ENCODE data around the gene FAM107B. TPM values are rescaled to one million over a fixed set of nuclear protein-coding genes. Genes with fewer than 3 reads are reported as not detected.

Gene FAM107B
- total and polyA plus RNA-seq, 2 of the 4 experiments (the other 2 are of a cell fraction) = 26.4 to 27.1 TPM

- H3K4ac ChIP-seq (ENCODE audit: low read depth, low read length) = no peak overlapping the region
- no peak overlapping the region for H2AK9ac ChIP-seq (replicated peaks; ENCODE audit: low read depth, low read length, poor library complexity)
- H4K20me1 ChIP-seq (ENCODE audit: insufficient read depth, low read length) = no peaks in the 10 kb centered on the region
- TF ChIP-seq ELK1 (IDR thresholded peaks at IDR 0.05; ENCODE audit: borderline replicate concordance, low read depth, low read length) (no peak), BHLHE40 (IDR thresholded peaks at IDR 0.05; ENCODE audit: low read depth, low read length) (no peak), POLR2A (IDR thresholded peaks at IDR 0.05; ENCODE audit: low read depth, low read length) (no peak), CEBPB (IDR thresholded peaks at IDR 0.05; ENCODE audit: low read depth, low read length) (no peak), RAD21 (IDR thresholded peaks at IDR 0.05; ENCODE audit: low read length) (no peak), CHD1 (IDR thresholded peaks at IDR 0.05; ENCODE audit: low read depth, low read length) (no peak), MAZ (IDR thresholded peaks at IDR 0.05; ENCODE audit: borderline replicate concordance, low read depth, low read length) (no peak), RCOR1 (IDR thresholded peaks at IDR 0.05; ENCODE audit: insufficient replicate concordance, low read length) (no peak), SMC3 (IDR thresholded peaks at IDR 0.05; ENCODE audit: low read depth, low read length) (no peak), MAFK (IDR thresholded peaks at IDR 0.05; ENCODE audit: low read depth, low read length) (no peak), NFE2L2 (IDR thresholded peaks at IDR 0.05; ENCODE audit: low read depth, low read length) (no peak), FOS (IDR thresholded peaks at IDR 0.05; ENCODE audit: low read depth, low read length) (no peak), RFX5 (IDR thresholded peaks at IDR 0.05; ENCODE audit: low read depth, low read length) (no peak), MXI1 (IDR thresholded peaks at IDR 0.05; ENCODE audit: borderline replicate concordance, low read depth, low read length) (no peak)
- TF ChIP-seq, protein P1, sequence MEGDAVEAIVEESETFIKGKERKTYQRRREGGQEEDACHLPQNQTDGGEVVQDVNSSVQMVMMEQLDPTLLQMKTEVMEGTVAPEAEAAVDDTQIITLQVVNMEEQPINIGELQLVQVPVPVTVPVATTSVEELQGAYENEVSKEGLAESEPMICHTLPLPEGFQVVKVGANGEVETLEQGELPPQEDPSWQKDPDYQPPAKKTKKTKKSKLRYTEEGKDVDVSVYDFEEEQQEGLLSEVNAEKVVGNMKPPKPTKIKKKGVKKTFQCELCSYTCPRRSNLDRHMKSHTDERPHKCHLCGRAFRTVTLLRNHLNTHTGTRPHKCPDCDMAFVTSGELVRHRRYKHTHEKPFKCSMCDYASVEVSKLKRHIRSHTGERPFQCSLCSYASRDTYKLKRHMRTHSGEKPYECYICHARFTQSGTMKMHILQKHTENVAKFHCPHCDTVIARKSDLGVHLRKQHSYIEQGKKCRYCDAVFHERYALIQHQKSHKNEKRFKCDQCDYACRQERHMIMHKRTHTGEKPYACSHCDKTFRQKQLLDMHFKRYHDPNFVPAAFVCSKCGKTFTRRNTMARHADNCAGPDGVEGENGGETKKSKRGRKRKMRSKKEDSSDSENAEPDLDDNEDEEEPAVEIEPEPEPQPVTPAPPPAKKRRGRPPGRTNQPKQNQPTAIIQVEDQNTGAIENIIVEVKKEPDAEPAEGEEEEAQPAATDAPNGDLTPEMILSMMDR (conservative IDR thresholded peaks at IDR 0.05; ENCODE audit: low read depth, low read length) = no peak
- TF ChIP-seq, protein P2, sequence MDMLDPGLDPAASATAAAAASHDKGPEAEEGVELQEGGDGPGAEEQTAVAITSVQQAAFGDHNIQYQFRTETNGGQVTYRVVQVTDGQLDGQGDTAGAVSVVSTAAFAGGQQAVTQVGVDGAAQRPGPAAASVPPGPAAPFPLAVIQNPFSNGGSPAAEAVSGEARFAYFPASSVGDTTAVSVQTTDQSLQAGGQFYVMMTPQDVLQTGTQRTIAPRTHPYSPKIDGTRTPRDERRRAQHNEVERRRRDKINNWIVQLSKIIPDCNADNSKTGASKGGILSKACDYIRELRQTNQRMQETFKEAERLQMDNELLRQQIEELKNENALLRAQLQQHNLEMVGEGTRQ (IDR thresholded peaks at IDR 0.05; ENCODE audit: low read depth, low read length) = no peak
- in situ Hi-C loops (cut with MboI; ENCODE audit: low sequenced_read_pairs) (no loop called here), dilution Hi-C loops (cut with HindIII; ENCODE audit: low sequenced_read_pairs, unreplicated experiment) (no loop called here), intact Hi-C loops (cut with micrococcal nuclease) (no loop called here)
- POLR2A ChIA-PET (ENCODE audit: unreplicated experiment) = no interaction called here
- no peak overlapping the region for H4K8ac ChIP-seq (ENCODE audit: low read depth in 2 of 2, low read length in 2 of 2)
- no peak overlapping the region for H3K18ac ChIP-seq (ENCODE audit: low read depth, low read length)
- no peak overlapping the region for H2AK5ac ChIP-seq (ENCODE audit: low read depth, low read length)
- no peaks in the 10 kb centered on the region for H3K79me1 ChIP-seq (ENCODE audit: low read depth in 1 of 2, low read length in 2 of 2)
- CTCF ChIA-PET = no interaction called here
- DNase-seq = no peak
- H2BK15ac ChIP-seq (ENCODE audit: low read depth, low read length) = no peak overlapping the region
- no peak overlapping the region for H2AFZ ChIP-seq (replicated peaks; ENCODE audit: low read length, poor library complexity)
- H3K4me3 ChIP-seq (ENCODE audit: insufficient read depth, low read depth, low read length) = no peak overlapping the region
- peaks cover 5% of the 10 kb centered on the region; the same call in 1 of the 2 replicates for H3K27me3 ChIP-seq (ENCODE audit: control insufficient read depth, insufficient read depth, low read length)
- no peak overlapping the region for H3K27ac ChIP-seq (ENCODE audit: insufficient read depth, low read length)
- no CpG with 5 or more reads among the region's 2 CpGs for WGBS, 2 experiments (ENCODE audit: extremely low coverage in 2 of 2, insufficient read length in 1 of 2)
- no peaks in the 10 kb centered on the region for H3K36me3 ChIP-seq (ENCODE audit: control insufficient read depth, insufficient read depth, low read length)
- no peaks in the 10 kb centered on the region for H3K9me1 ChIP-seq (ENCODE audit: insufficient read depth, low read length)
- no peak overlapping the region for H3K14ac ChIP-seq (replicated peaks; ENCODE audit: low read depth, low read length)
- no peak overlapping the region for H2BK120ac ChIP-seq (ENCODE audit: low read depth, low read length)
- H3K4me1 ChIP-seq (ENCODE audit: control insufficient read depth, insufficient read depth, low read length) = no peaks in the 10 kb centered on the region
- no peak overlapping the region for H4K91ac ChIP-seq (ENCODE audit: insufficient read depth, low read depth, low read length)
- no peak overlapping the region for H4K5ac ChIP-seq (ENCODE audit: low read depth, low read length)
- H3K9ac ChIP-seq (ENCODE audit: low read depth, low read length) = no peak overlapping the region
- ATAC-seq (ENCODE audit: low read depth) = no peak
- no peak overlapping the region for H3K23ac ChIP-seq (ENCODE audit: low read depth, low read length)
- no peak overlapping the region for H2BK20ac ChIP-seq (ENCODE audit: low read depth, low read length)
- no peaks in the 10 kb centered on the region for H3K9me3 ChIP-seq (ENCODE audit: control insufficient read depth, insufficient read depth, low read length)
- no peak overlapping the region for H2BK5ac ChIP-seq (ENCODE audit: low read depth, low read length, poor library complexity, severe bottlenecking)
- no peak overlapping the region for H3K56ac ChIP-seq (ENCODE audit: extremely low read depth, insufficient read depth, low read length)
- no TSS peak for BruUV-seq (replicated peaks)
- H3K4me2 ChIP-seq (ENCODE audit: low read depth, low read length) = no peak overlapping the region
Observed at GRCh38 chr10:14770927-14771326, 3.8 kb downstream of the FAM107B start.

All from IMR-90 (cell line).